Measurements from ENCODE around the gene BSND.

Gene BSND

DNA sequence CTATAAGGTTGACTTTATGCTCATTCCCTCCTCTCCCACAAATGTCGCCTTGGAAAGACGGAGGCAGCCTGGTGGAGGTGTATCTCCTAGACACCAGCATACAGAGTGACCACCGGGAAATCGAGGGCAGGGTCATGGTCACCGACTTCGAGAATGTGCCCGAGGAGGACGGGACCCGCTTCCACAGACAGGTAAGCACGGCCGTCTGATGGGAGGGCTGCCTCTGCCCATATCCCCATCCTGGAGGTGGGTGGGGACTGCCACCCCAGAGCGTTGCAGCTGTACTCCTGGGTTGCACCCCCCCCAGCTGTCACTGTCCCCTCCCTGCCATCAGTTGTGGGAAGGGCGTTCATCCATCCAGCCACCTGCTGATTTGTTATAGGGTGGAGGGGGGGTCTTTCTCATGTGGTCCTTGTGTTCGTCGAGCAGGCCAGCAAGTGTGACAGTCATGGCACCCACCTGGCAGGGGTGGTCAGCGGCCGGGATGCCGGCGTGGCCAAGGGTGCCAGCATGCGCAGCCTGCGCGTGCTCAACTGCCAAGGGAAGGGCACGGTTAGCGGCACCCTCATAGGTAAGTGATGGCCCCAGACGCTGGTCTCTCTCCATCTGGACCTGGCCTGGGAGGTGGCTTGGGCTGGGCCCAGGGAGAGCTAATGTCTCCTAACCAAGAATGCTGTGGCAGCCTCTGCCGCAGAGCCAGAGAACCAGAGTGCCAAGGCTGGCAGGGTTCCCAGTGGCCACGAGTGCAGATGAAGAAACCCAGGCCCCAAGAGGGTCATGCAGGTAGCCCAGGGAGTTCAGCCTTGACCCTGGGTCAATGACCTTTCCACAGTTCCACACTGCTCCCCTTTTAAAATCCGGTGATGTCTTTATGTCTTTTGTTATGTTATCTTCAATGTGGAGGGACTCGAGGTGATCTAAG, 53.7 kb downstream of the BSND start:
- no peak for DNase-seq (ENCODE audit: low read depth)
- no peak overlapping the region for H3K4me3 ChIP-seq (ENCODE audit: low read length)
- TF ChIP-seq, protein P1, sequence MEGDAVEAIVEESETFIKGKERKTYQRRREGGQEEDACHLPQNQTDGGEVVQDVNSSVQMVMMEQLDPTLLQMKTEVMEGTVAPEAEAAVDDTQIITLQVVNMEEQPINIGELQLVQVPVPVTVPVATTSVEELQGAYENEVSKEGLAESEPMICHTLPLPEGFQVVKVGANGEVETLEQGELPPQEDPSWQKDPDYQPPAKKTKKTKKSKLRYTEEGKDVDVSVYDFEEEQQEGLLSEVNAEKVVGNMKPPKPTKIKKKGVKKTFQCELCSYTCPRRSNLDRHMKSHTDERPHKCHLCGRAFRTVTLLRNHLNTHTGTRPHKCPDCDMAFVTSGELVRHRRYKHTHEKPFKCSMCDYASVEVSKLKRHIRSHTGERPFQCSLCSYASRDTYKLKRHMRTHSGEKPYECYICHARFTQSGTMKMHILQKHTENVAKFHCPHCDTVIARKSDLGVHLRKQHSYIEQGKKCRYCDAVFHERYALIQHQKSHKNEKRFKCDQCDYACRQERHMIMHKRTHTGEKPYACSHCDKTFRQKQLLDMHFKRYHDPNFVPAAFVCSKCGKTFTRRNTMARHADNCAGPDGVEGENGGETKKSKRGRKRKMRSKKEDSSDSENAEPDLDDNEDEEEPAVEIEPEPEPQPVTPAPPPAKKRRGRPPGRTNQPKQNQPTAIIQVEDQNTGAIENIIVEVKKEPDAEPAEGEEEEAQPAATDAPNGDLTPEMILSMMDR (conservative IDR thresholded peaks at IDR 0.05; ENCODE audit: low read length), result no peak

DNA sequence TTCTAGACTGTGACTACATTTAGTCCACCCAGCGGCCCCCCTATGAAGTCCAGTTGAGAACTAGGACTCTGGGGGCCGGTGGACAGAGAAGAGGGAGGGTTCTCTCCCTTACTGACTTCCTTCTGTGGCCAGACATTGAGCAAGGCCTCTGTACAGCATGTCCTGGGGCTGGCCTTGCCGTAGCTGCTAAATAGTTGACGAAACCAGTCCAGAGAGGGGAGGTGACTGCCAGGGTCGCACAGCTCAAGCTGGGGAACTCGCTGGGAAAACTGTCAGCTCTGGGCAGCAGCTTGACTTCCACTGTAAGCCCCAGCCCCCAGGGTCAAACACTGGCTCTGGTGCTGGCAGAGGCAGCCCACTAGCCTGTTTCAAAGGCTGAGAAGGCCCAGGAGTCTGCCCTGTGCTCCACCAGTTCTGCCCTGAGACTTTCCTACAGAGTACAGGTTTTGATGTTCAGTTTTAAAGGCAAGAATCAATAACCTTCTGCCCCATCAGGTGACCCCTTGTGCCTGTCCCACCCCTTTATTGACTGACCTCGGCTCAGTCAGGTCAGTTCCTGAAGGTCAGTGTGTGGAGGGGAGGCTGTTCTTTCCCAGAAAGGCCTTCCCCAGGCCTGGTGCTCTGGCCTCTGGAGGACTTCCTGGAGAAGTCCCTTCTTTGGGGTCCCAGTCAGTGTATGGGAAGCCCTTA, 54.7 kb downstream of the BSND start:
- no peak for DNase-seq (ENCODE audit: low read depth)
- TF ChIP-seq, protein P1 (conservative IDR thresholded peaks at IDR 0.05; ENCODE audit: low read length), result no peak
- no peak overlapping the region for H3K4me3 ChIP-seq (ENCODE audit: low read length)

DNA sequence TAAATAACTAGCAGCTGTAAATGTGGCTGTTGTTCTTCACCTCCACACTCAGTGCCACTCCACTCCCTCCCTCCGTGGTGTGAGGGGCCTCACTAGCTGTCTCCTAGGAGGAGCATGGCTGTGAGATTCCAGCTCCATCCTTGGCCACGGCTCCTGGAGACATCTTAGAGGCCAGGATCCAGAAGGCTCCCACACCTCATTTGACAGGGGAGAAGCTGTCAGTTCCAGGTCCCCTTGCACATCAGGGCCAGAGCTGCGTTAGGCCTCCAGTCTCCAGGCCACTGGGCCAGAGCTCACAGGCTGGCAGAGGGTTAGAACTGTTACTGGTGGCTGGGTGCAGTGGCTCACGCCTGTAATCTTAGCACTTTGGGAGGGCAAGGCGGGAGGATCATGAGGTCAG, 55.7 kb downstream of the BSND start:
- TF ChIP-seq, protein P1 (conservative IDR thresholded peaks at IDR 0.05; ENCODE audit: low read length), result no peak
- H3K4me3 ChIP-seq (ENCODE audit: low read length), result no peak overlapping the region
- DNase-seq (ENCODE audit: low read depth), result no peak

DNA sequence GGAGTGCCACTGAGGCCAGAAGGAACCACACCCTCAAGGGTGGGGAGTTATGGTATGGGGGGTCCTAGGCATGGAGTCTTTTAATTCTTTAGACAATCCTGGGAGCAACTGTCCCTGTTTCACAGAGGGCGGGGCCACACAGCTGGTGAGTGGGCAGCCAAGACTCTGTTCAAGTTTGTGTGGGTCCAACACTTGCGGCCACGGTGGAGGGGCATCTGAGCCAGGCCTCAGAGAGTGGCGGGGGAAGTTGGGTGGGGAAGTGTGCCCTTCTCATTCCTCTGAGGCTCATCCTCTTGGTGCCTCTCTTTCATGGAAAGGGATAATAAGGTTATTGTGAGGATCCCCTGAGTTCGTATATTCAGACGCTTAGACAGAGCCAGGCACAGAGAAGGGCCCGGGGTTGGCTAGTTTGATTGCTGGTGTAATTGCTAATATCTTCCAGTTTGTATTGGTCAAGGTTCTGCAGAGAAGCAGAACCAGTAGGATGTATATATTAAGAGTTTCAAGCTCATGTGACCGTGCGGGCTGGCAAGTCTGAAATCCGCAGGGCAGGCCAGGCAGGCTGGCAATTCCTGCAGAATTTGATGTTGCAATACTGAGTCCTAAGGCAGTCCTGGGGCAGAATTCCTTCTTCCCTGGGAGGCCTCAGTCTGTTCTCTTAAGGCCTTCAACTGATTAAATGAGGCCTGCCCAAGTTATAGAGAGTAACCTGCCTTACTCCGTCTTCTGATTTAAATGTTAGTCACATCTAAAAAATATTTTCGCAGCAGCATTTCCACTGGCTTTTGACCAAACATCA, 56.5 kb downstream of the BSND start:
- peak; percentile 55 for DNase-seq (ENCODE audit: low read depth)
- TF ChIP-seq, protein P1 (conservative IDR thresholded peaks at IDR 0.05; ENCODE audit: low read length), result no peak
- H3K4me3 ChIP-seq (ENCODE audit: low read length), result no peak overlapping the region

DNA sequence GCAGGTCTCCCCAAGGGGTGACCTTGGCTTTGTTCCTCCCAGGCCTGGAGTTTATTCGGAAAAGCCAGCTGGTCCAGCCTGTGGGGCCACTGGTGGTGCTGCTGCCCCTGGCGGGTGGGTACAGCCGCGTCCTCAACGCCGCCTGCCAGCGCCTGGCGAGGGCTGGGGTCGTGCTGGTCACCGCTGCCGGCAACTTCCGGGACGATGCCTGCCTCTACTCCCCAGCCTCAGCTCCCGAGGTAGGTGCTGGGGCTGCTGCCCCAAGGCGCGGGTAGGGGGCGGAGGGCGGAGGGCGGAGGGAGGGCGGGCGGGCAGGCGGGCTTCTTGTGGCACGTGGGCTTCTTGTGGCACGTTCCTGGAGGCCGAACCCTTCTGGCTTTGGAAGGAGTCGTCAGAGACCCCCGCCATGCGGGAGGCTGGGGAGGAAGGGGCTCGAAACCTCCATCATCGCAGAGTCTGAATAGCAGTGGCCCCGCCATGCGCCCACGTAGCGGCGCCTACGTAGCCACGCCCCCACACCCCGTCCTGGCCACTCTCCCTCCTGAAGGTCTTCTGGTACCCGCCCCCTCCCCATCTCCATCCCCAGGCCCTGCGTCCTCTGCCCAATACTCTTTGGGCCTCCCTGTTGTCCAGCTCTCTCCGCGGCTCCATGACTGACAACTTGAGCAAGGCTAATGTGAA, 57.4 kb downstream of the BSND start:
- TF ChIP-seq, protein P1 (conservative IDR thresholded peaks at IDR 0.05; ENCODE audit: low read length), result no peak
- no peak overlapping the region for H3K4me3 ChIP-seq (ENCODE audit: low read length)
- DNase-seq (ENCODE audit: low read depth), result no peak

DNA sequence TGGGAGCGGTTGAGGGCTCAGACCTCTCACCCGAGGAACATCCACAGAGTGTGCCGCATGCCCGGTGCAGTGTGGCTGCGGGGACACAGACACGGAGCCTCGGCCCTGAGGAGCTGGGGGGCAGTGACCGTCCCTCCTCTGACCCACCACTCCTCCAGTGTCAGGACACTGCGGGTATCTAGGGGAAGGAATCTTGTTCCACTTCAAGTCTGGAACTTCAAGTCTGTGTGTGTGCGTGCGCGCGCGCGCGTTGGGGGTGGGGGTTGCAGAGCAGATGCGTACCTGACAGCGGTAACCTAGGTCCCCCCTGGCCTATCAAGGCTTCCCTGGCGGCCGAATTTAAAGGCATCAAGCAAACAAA, 57.9 kb downstream of the BSND start:
- no peak overlapping the region for H3K4me3 ChIP-seq (ENCODE audit: low read length)
- no peak for DNase-seq (ENCODE audit: low read depth)
- TF ChIP-seq, protein P1 (conservative IDR thresholded peaks at IDR 0.05; ENCODE audit: low read length), result no peak

Measured in AG10803 (cell line).